ENCODE measurements around the gene TMC5.

The TMC5 gene

DNA sequence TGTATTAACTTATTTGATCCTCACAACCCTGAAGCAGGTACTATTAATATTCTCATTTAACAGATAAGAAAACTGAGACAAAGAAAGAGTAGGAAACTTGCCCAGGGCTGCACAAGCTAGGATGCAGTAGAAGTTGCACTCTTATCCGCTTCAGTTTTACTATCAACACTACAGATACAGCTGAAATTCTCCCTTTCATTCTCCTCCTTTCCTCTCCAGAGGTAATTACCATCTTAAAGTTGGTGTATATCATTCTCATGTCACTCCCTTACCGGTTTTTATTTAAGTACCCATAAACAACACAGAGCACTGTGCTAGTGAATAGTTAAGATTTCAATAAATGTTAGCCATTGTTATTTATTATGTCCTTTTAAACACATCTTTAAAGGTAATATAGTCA, 100.7 kb downstream of the TMC5 start:
- DNase-seq = no peak
- Mint-ChIP-seq H3K4me1 (peaks cover 51% of the 10 kb centered on the region), H3K27me3 (ENCODE audit: low read depth, poor library complexity) (no peaks in the 10 kb centered on the region), H3K27ac (peak overlapping the region; percentile 47), H3K9me3 (peaks cover 4% of the 10 kb centered on the region), H3K4me3 (peak overlapping the region; percentile 16), H3K36me3 (ENCODE audit: low read depth) (peaks cover 41% of the 10 kb centered on the region)
- TF ChIP-seq, protein P1, sequence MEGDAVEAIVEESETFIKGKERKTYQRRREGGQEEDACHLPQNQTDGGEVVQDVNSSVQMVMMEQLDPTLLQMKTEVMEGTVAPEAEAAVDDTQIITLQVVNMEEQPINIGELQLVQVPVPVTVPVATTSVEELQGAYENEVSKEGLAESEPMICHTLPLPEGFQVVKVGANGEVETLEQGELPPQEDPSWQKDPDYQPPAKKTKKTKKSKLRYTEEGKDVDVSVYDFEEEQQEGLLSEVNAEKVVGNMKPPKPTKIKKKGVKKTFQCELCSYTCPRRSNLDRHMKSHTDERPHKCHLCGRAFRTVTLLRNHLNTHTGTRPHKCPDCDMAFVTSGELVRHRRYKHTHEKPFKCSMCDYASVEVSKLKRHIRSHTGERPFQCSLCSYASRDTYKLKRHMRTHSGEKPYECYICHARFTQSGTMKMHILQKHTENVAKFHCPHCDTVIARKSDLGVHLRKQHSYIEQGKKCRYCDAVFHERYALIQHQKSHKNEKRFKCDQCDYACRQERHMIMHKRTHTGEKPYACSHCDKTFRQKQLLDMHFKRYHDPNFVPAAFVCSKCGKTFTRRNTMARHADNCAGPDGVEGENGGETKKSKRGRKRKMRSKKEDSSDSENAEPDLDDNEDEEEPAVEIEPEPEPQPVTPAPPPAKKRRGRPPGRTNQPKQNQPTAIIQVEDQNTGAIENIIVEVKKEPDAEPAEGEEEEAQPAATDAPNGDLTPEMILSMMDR (IDR thresholded peaks at IDR 0.05) = no peak

DNA sequence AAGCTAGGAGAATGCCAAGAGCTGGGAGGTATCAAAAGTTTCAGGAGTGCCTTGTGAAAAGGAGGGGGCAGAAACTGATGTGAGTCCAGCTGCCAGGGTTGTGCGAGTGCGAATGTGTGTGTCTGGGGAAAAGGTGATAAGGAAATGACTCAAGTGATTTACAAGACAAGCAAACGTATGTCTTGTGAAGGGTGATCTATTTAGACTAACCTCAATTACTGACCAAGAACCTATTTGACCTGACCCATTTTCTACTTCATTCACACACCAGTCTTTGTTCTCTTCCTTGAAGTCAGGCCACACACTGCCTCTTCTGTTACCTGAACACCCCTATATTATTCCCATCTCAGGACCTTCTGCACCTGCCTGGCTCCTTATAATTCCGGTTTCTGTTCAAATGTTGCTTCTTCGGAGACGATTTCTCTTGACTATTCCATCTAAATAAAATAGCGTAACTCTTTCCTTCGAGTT, 103.2 kb downstream of the TMC5 start:
- H3K27ac Mint-ChIP-seq = no peak overlapping the region
- H3K4me1 Mint-ChIP-seq = peaks cover 66% of the 10 kb centered on the region

DNA sequence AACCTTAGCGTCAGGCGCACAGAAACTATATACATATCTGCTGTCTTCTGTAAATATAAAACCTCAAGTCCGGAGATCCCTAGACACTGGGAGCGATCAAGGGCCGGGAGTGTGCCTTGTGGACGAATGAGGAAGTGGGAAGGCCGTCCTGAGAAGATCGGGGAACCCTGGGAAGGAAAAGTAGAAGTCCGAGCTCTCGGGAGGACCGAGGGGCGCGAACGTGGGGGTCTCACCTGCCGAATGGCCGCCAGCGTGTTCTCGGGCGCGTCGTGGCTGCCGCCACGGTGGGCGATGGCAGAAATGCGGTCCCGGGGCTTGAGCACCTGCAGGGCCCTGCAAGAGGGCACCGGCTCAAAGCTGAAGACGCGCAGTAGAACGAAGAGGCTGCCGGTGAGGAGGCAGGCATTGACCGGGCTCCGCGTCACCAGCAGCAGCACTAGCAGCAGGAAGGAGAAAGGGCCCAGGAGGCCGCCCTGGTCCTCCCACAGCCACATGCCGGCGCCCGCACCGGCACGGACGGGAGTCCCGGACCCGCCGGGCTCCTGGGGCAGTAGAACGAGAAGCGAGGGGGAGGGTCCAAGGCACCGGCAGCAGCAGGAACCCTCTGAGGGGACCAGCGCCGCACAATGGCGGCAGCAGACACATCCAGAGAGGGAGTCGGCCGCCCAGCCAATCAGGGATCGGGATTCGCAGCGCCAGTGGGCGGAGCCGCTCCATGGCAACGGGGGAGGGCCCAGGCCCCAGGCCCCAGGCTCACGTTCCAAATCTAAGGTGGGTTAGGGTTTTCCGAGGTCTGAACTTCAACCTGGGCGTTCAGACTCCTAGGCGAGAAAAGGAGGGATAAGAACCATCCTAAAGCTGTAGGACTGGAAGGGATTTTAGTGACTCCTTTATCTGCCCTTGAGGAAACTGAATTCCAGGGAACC, 104.1 kb downstream of the TMC5 start, which contains the start of gene GDE1:
TSS of gene GDE1 (minus strand) at position 628 of the 926 bp plus-strand sequence. CDS start at position 494, 134 bp downstream.
- TF ChIP-seq, protein P1 (IDR thresholded peaks at IDR 0.05) = no peak
- peak within 1 kb of the TSS; percentile 49 for H3K27ac Mint-ChIP-seq
- H3K27me3 Mint-ChIP-seq (ENCODE audit: low read depth, poor library complexity) = no peaks in the 10 kb centered on the region
- no peaks in the 10 kb centered on the region for H3K9me3 Mint-ChIP-seq
- H3K4me1 Mint-ChIP-seq = peaks cover 68% of the 10 kb centered on the region
- DNase-seq = peak; percentile 98
- H3K36me3 Mint-ChIP-seq (ENCODE audit: low read depth) = peaks cover 13% of the 10 kb centered on the region
- H3K4me3 Mint-ChIP-seq = peak within 1 kb of the TSS; percentile 91

More for the DNA sequence above, 103.2 kb downstream of the TMC5 start:
- Mint-ChIP-seq H3K9me3 (no peaks in the 10 kb centered on the region), H3K4me3 (peak overlapping the region; percentile 91), H3K36me3 (ENCODE audit: low read depth) (peaks cover 21% of the 10 kb centered on the region), H3K27me3 (ENCODE audit: low read depth, poor library complexity) (no peaks in the 10 kb centered on the region)
- DNase-seq = no peak
- TF ChIP-seq, protein P1 (IDR thresholded peaks at IDR 0.05) = no peak

DNA sequence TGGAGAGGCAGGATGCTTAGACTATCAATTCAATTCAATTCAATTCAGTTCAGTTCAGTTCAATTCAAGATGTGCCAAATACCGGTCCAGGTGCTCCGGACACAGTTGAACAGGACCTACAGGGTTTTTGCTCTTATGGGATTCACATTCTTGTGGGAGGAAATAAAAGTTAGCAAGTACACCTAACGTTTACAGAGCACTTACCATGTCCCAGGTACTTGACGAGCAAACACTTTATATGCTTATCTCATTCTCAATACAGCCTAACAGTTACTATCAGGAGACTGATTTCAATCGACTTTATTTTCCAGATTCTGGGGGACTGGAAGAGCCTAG, 104.7 kb downstream of the TMC5 start:
- TF ChIP-seq, protein P1 (IDR thresholded peaks at IDR 0.05) = no peak
- H3K4me1 Mint-ChIP-seq = peaks cover 71% of the 10 kb centered on the region
- no peak for DNase-seq
- no peaks in the 10 kb centered on the region for H3K27me3 Mint-ChIP-seq (ENCODE audit: low read depth, poor library complexity)
- H3K4me3 Mint-ChIP-seq = peak overlapping the region; percentile 91
- H3K27ac Mint-ChIP-seq = peak overlapping the region; percentile 49
- H3K9me3 Mint-ChIP-seq = no peaks in the 10 kb centered on the region
- H3K36me3 Mint-ChIP-seq (ENCODE audit: low read depth) = peaks cover 7% of the 10 kb centered on the region

DNA sequence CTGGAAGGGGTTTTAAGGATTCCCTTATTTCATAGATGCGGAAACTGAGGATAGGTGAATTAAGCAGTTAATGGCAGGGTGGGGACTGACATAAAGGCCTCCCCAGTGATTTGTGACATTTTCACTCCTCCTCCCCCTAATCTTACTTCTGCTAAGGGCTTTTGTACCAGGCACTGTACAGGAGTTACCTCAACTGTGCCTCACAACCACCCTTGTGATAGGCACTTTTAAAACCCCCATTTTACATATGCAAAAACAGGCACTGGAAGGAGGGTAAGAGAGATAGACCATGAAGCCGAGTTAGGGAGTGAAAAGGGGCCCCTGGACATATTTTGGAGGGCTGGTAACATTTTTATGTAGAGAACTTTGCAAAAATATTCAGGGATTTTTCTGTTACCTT, 105.1 kb downstream of the TMC5 start:
- peaks cover 67% of the 10 kb centered on the region for H3K4me1 Mint-ChIP-seq
- no peak overlapping the region for H3K27ac Mint-ChIP-seq
- no peak for DNase-seq
- TF ChIP-seq, protein P1 (IDR thresholded peaks at IDR 0.05) = no peak
- no peaks in the 10 kb centered on the region for H3K9me3 Mint-ChIP-seq
- peak overlapping the region; percentile 91 for H3K4me3 Mint-ChIP-seq
- no peaks in the 10 kb centered on the region for H3K27me3 Mint-ChIP-seq (ENCODE audit: low read depth, poor library complexity)
- peaks cover 6% of the 10 kb centered on the region for H3K36me3 Mint-ChIP-seq (ENCODE audit: low read depth)

All from nephron progenitor cell (in vitro differentiated cells).